Fibroblast of lung (primary cell): ENCODE results near the gene PIGR. TPM values are rescaled to one million over a fixed set of nuclear protein-coding genes. Genes with fewer than 3 reads are reported as not detected.
A peak's percentile ranks its signal among the peaks of the same experiment; 100 is the strongest.

Experiments
- DNase-seq, 2 donors: peaks; one replicate each; pipeline versions ENCODE4 v3.0.0 to v3.0.0-alpha.2; 2010; ENCODE audit warnings: low read depth in 2 of 2
- H2AFZ ChIP-seq: 2 replicates; pipeline ENCODE4 v1.5.1; 2012; ENCODE audit warnings: low read length, control low read depth, inconsistent platforms
- H3K27ac ChIP-seq: 2 replicates; pipeline ENCODE4 v1.5.1; 2011; ENCODE audit warnings: low read length, control low read depth; ENCODE audit not compliant: insufficient read depth
- H3K27me3 ChIP-seq: 2 replicates; pipeline ENCODE4 v1.5.1; 2011; ENCODE audit warnings: mild to moderate bottlenecking, low read length; ENCODE audit not compliant: control insufficient read depth, insufficient read depth
- H3K36me3 ChIP-seq: 2 replicates; pipeline ENCODE4 v1.5.1; 2011; ENCODE audit warnings: low read length; ENCODE audit not compliant: control insufficient read depth, insufficient read depth
- H3K4me1 ChIP-seq: 2 replicates; pipeline ENCODE4 v1.5.1; 2011; ENCODE audit warnings: low read length; ENCODE audit not compliant: control insufficient read depth, insufficient read depth; ENCODE audit errors: extremely low read depth
- H3K4me2 ChIP-seq: 2 replicates; pipeline ENCODE4 v1.5.1; 2011; ENCODE audit warnings: low read length, control low read depth; ENCODE audit not compliant: insufficient read depth; ENCODE audit errors: extremely low read depth
- H3K4me3 ChIP-seq, 4 experiments: fragments of 200-600 bp in 1 of 4; sonication (generic) in 1 of 4; replicated peaks in 1 of 4; 2 replicates each; pipeline ENCODE4 v1.5.1; 2011 to 2016; ENCODE audit warnings: low read length in 4 of 4, low read depth in 3 of 4, mild to moderate bottlenecking in 3 of 4, control low read depth in 2 of 4, inconsistent platforms in 1 of 4, mixed read lengths in 1 of 4; ENCODE audit not compliant: insufficient read depth in 1 of 4; ENCODE audit errors: control extremely low read depth in 1 of 4
- H3K79me2 ChIP-seq: 2 replicates; pipeline ENCODE4 v1.5.1; 2012; ENCODE audit warnings: mild to moderate bottlenecking, low read length, inconsistent platforms; ENCODE audit not compliant: control insufficient read depth, insufficient read depth
- H3K9ac ChIP-seq: 2 replicates; pipeline ENCODE4 v1.5.1; 2011; ENCODE audit warnings: mild to moderate bottlenecking, low read length, control low read depth; ENCODE audit not compliant: insufficient read depth
- H3K9me3 ChIP-seq: 2 replicates; pipeline ENCODE4 v1.5.1; 2012; ENCODE audit warnings: low read depth, low read length; ENCODE audit not compliant: control insufficient read depth, insufficient read depth
- H4K20me1 ChIP-seq: 2 replicates; pipeline ENCODE4 v1.5.1; 2011; ENCODE audit warnings: low read length; ENCODE audit not compliant: control insufficient read depth, insufficient read depth; ENCODE audit errors: extremely low read depth
- CTCF ChIP-seq, 2 donors: IDR thresholded peaks in 1 of 2; conservative IDR thresholded peaks in 1 of 2; 1 replicate in 1 of 2; 2 replicates in 1 of 2; pipeline ENCODE4 v1.5.1; 2011 to 2012; ENCODE audit warnings: low read length in 2 of 2, control low read depth in 1 of 2, inconsistent platforms in 1 of 2, low read depth in 1 of 2, mild to moderate bottlenecking in 1 of 2
- EZH2 ChIP-seq: IDR thresholded peaks from 2 replicates; pipeline ENCODE4 v1.5.1; 2012; ENCODE audit warnings: low read length, control low read depth, mild to moderate bottlenecking; ENCODE audit errors: missing control alignments
- polyA plus RNA-seq, 2 donors: library from polyadenylated mRNA; depleted of rRNA in 1 of 2; stranded (reverse) in 1 of 2; unstranded in 1 of 2; fragments of >200 nt; gene quantifications; 2 replicates each; pipeline ENCODE4 v1.2.1, GENCODE V29; 2011 to 2012; ENCODE audit warnings: missing spikeins in 1 of 2
- total RNA-seq: library from RNA; depleted of rRNA; stranded (reverse); fragments of >200 nt; gene quantifications from 2 replicates; pipeline ENCODE4 v1.2.1, GENCODE V29; 2014

PIGR gene
- total and polyA plus RNA-seq, 2 donors (not counting 1 experiment from before 2014, with no cell fraction given): not detected

GRCh38 chr1:206963119-206963712 is 16.9 kb upstream of the PIGR start:
- H2AFZ ChIP-seq: no peak overlapping the region
- no peaks in the 10 kb centered on the region for H3K27me3 ChIP-seq
- no peaks in the 10 kb centered on the region for H3K79me2 ChIP-seq
- no peak overlapping the region for H3K4me2 ChIP-seq
- H3K27ac ChIP-seq: no peak overlapping the region
- no peaks in the 10 kb centered on the region for H3K4me1 ChIP-seq
- H3K9ac ChIP-seq: no peak overlapping the region
- DNase-seq: peak; percentile 2 to 9
- no peaks in the 10 kb centered on the region for H3K9me3 ChIP-seq
- TF ChIP-seq CTCF (conservative IDR thresholded peaks at IDR 0.05 in 1 of 2, IDR thresholded peaks at IDR 0.05 in 1 of 2; ENCODE audit: low read depth in 1 of 2, low read length in 2 of 2) (no peak), EZH2 (no peak)
- no peaks in the 10 kb centered on the region for H4K20me1 ChIP-seq
- H3K36me3 ChIP-seq: no peaks in the 10 kb centered on the region
- no peak overlapping the region for H3K4me3 ChIP-seq

GRCh38 chr1:206962272-206962671 is 16.0 kb upstream of the PIGR start:
- Histone ChIP-seq H3K27ac (no peak overlapping the region), H3K79me2 (no peaks in the 10 kb centered on the region), H3K9ac (no peak overlapping the region), H3K27me3 (no peaks in the 10 kb centered on the region), H3K4me2 (no peak overlapping the region), H3K36me3 (no peaks in the 10 kb centered on the region), H3K9me3 (no peaks in the 10 kb centered on the region), H3K4me3 (no peak overlapping the region), H2AFZ (no peak overlapping the region), H4K20me1 (no peaks in the 10 kb centered on the region), H3K4me1 (no peaks in the 10 kb centered on the region)
- no peak for DNase-seq
- TF ChIP-seq CTCF (conservative IDR thresholded peaks at IDR 0.05 in 1 of 2, IDR thresholded peaks at IDR 0.05 in 1 of 2; ENCODE audit: low read depth in 1 of 2, low read length in 2 of 2): no peak

- H3K27me3 ChIP-seq: no peaks in the 10 kb centered on the region
- H4K20me1 ChIP-seq: no peaks in the 10 kb centered on the region
- no peaks in the 10 kb centered on the region for H3K9me3 ChIP-seq
- H3K36me3 ChIP-seq: no peaks in the 10 kb centered on the region
- no peak for DNase-seq
- H3K9ac ChIP-seq: no peak overlapping the region
- H3K4me3 ChIP-seq: no peak overlapping the region
- no peak for TF ChIP-seq CTCF (conservative IDR thresholded peaks at IDR 0.05 in 1 of 2, IDR thresholded peaks at IDR 0.05 in 1 of 2; ENCODE audit: low read depth in 1 of 2, low read length in 2 of 2)
- TF ChIP-seq EZH2: no peak
- H3K27ac ChIP-seq: no peak overlapping the region
- no peak overlapping the region for H2AFZ ChIP-seq
- H3K79me2 ChIP-seq: no peaks in the 10 kb centered on the region
- no peaks in the 10 kb centered on the region for H3K4me1 ChIP-seq
- H3K4me2 ChIP-seq: no peak overlapping the region
Measured at GRCh38 chr1:206961668-206962067, 15.4 kb upstream of the PIGR start.
